NOMO-1 treated with dmso at 0.1 percent for 144 hours (cell line): ENCODE data around the gene A2ML1.
"Not testable (repeated sequence)": the region's sequence is repeated elsewhere in the genome, so short reads cannot be mapped to it uniquely, and the experiment has no call there.

ENCODE experiments used
- DNase-seq: peaks from one replicate; lab custom pipeline; 2025; ENCODE audit not compliant: unreplicated experiment; lab: John Stamatoyannopoulos, UW

Gene A2ML1

DNA sequence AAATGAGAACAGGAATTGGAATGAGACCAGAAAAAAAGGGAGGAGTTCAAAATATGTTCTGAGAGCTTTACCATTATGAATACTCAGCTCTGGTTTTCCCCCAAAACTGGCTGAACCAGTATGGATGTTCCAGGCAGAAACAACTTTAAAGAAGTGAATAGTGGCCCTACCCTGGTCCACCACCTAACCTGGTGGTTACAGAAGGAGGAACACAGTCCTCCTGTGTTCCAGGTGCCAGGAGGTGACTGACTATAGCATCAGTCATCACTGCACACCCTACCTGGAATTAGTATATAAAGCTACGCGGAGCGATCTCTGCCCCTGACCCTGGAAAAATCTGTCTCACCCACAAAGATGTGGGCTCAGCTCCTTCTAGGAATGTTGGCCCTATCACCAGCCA, at the start of gene A2ML1:
Gene A2ML1 (plus strand): TSS at position 324 of the 400 bp plus-strand sequence. CDS start 31 bp downstream, at position 355.
- DNase-seq = no peak

DNA sequence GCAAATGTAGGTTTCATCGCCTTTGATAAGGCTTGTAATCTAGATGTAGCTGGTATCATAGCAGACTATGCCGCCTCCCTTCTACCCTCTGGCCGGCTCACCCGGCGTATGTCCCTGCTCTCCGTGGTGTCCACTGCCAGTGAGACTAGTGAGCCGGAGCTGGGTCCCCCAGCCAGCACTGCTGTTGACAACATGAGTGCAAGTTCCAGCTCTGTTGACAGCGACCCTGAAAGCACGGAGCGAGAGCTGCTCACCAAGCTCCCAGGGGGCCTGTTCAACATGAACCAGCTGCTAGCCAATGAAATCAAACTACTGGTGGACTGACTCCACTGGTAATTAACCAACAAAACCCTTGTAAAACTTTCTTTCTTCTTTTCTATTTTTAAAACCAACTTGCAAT, 49.0 kb upstream of the A2ML1 start:
- no peak for DNase-seq

DNA sequence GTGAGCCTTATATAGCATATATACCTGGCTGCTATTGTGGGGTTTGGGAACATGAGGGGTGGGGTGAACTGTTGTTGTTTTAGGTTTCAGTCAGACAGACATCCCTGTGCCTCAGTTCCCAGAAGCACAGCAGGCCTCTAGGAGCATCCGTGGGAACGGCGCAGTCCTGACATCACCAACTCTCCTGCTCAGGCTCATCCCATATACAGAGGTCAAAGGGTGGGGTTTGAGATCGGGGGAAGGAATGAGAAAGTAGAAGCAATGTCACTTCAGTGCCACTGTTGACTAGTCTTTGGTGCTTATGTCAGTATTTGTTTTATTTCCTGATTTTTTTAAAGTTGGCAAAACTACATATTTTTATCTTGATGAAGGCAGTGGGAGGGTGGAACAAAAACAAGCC, 43.1 kb upstream of the A2ML1 start:
- DNase-seq = no peak

DNA sequence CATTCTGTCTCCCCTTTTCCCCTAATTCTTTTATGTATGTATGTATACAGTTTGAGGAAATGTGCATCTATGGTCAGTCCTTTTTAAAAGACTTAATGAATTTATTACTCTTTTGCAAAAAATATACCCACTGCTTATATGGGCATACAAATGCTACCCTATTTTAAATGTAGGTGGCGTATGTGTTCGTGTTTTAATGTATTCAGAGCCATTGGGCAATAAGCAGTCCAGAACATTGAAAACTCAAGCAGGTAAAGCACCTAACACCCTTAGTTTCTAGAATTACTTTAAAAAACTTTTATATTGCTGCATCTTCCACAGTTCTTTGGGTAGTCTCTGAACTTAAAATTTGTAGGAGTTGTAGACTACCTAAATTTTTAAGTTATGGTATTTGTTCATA, 42.6 kb upstream of the A2ML1 start:
- DNase-seq = no peak

- DNase-seq = no peak
These were observed 42.0 kb upstream of the A2ML1 start for GRCh38 chr12:8780389-8780788.

- DNase-seq = no peak
These were observed 40.9 kb upstream of the A2ML1 start for GRCh38 chr12:8781381-8782127.

DNA sequence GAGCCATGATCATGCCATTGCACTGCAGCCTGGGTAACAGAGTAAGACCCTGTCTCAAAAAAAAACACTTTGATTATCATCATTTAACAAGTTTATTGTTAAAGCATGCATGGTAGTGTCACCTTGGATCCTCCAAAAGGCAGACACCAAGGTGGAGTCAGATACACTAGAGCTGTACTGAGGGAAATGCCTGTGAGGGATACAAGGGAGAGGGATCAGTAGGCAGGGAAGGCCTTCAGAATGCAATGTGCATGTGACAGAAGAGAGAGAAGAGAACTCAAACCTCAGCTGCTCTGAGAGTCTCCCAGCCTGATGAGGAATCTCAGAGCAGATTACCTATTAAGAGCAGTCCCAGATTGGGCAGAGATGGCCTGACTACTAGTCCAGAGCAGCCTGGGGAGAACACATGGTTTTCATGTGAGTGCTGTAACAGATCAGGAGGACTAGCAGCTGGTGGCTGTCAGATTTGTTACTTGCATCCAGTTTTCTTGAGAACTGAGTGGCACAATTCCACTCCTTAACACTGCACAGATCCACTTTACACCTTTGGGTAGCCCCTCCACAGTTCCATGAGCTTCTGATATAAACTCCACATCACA, 38.0 kb upstream of the A2ML1 start:
- DNase-seq = no peak

DNA sequence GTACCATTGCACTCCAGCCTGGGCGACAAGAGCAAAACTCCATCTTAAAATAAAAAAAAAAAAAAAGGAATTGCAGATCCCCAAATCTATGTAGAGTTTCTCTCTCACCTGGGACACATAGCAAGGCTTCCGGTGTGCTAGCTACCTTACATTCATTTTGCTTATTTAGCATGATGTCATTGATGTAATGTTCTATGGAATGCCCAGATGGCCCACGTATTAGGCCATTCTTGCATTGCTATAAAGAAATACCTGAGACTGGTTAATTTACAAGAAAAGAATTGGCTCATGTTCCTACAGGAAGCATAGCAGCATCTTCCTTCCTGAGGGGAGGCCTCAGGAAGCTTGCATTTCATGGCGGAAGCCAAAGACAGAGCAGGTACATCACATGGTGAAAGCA, 36.9 kb upstream of the A2ML1 start:
- no peak for DNase-seq

- DNase-seq = not testable (repeated sequence)
These were observed 35.2 kb upstream of the A2ML1 start for GRCh38 chr12:8787206-8787605.

GRCh38 chr12:8788706-8789105, 33.7 kb upstream of the A2ML1 start:
- DNase-seq = not testable (repeated sequence)

DNA sequence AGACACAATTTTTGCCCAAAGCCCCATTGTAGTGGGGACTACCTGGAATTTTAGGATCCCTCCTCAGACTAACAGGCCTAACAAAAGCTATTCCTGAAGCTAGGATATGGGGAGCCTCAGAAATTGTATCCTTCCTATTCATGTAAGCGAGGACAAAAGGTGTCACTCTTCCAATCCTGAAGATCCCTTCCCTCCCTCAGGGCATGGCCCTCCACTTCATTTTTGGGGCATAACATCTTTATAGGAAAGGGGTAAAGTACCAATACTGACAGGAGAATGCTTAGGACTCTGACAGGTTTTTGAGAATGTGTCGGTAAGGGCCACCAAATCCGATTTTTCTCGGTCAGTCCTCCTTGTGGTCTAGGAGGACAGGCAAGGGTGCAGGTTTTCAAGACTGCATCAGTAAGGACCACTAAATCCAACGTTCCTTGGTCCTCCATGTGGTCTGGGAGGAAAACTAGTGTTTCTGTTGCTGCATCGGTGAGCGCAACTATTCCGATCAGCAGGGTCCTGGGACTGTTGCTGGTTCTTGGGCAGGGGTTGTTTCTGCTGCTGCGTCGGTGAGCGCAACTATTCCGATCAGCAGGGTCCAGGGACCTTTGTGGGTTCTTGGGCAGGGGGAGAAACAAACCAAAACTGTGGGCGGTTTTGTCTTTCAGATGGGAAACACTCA, 32.9 kb upstream of the A2ML1 start:
- DNase-seq = not testable (repeated sequence)

DNA sequence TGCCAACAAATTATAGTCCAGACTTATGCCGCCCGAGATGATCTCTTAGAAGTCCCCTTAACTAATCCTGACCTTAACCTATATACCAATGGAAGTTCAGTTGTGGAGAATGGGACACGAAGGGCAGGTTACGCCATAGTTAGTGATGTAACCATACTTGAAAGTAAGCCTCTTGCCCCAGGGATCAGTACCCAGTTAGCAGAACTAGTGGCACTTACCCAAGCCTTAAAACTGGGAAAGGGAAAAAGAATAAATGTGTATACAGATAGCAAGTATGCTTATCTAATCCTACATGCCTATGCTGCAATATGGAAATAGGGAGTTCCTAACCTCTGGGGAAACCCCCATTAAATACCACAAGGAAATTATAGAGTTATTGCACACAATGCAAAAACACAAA, 29.2 kb upstream of the A2ML1 start:
- DNase-seq = not testable (repeated sequence)

GRCh38 chr12:8794611-8795010, 27.8 kb upstream of the A2ML1 start:
- DNase-seq = not testable (repeated sequence)

DNA sequence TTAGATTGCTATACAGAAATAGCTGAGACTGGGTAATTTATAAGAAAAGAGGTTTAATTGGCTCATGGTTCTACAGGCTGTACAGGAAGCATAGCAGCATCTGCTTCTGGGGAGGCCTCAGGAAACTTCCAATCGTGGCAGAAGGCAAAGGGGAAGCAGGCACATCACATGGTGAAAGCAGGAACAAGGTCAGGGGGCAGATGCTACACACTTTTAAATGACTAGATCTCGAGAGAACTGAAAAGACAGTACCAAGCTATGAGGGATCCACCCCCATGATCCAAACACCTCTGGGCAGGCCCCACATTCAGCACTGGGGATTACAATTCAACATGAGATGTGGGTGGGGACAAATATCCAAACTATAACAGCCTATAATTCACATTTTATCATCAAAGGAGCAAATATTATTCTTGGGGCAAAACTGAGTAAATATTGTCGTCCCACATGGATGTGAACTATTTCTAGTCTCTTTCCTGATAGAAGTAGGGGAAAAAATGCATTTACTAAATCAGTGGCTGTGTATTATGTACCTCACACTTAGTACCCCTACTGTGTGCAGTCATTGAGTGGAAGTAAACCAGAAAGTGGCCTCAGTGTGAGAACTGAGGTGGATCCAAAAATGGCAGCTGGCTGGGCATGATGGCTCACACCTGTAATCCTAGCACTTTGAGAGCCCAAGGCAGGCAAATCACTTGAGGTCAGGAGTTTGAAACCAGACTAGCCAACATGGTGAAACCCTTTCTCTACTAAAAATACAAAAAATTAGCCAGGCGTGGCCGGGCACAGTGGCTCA, 25.4 kb upstream of the A2ML1 start:
- no peak for DNase-seq

DNA sequence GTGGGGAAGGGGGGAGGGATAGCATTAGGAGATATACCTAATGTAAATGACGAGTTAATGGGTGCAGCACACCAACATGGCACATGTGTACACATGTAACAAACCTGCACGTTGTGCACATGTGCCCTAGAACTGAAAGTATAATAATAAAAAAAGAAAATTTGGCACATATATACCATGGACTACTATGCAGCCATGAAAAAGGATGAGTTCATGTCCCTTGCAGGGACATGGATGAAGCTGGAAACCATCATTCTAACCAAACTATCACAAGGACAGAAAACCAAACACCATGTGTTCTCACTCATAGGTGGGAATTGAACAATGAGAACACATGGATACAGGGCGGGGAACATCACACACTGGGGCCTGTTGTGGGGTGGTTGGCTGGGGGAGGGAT, 21.2 kb upstream of the A2ML1 start:
- not testable (repeated sequence) for DNase-seq

DNA sequence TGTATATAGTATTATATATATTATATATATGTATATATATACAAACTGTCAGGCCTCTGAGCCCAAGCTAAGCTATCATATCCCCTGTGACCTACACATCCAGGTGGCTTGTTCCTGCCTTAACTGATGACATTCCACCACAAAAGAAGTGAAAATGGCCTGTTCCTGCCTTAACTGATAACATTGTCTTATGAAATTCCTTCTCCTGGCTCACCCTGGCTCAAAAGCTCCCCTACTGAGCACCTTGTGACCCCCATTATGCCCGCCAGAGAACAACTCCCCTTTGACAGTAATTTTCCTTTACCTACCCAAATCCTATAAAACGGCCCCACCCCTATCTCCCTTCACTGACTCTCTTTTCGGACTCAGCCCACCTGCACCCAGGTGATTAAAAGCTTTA, 17.6 kb upstream of the A2ML1 start:
- not testable (repeated sequence) for DNase-seq

DNA sequence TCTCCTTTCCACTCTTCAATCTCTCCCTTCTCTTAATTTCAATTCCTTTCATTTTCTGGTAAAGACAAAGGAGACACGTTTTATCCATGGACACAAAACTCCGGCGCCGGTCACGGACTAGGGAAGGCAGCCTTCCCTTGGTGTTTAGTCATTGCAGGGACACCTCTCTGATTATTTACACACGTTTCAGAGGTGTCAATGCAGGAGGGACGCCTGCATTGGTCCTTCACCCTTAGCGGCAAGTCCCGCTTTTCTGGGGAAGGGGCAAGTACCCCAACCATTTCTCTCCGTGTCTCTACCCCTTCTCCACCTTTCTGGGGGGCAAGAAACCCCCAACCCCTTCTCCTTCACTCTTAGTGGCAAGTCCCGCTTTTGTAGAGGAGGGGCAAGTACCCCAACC, 16.9 kb upstream of the A2ML1 start:
- not testable (repeated sequence) for DNase-seq

GRCh38 chr12:8807084-8807483, 15.3 kb upstream of the A2ML1 start:
- not testable (repeated sequence) for DNase-seq

- not testable (repeated sequence) for DNase-seq
These were observed 12.3 kb upstream of the A2ML1 start for GRCh38 chr12:8810112-8810511.

- no peak for DNase-seq
These were observed 8.7 kb upstream of the A2ML1 start for GRCh38 chr12:8813572-8814357.
